ENCODE data around the gene KIAA1328. TPM values are rescaled to one million over a fixed set of nuclear protein-coding genes. Genes with fewer than 3 reads are reported as not detected.

KIAA1328 gene
- total and polyA plus RNA-seq, 2 donors (not counting 3 experiments of a cell fraction or from before 2014, with no cell fraction given), result 2.7 to 6.5 TPM

DNA sequence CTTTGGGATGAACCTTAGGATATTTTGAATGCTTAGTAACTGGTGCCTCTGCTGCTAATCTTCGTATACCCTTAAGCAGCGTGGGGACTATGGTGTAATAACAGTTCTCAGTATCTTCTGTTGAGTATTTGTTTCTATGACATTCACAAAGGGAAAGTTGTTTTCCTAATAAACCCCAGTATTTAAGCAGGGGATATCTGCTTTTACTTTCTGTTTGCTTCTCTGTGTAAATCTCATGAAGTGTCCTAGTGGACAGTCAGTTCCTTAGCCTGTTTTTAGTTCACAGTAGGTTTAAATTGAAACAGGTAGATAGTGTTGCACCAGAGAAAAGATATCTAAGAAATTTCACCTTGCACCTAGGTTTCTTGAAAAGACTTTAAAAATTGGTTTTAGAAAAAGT is 14.9 kb downstream of the KIAA1328 start:
- Histone ChIP-seq H3K4me3 (replicated peaks in 1 of 3; ENCODE audit: insufficient read depth in 1 of 3, low read depth in 1 of 3, low read length in 3 of 3) (no peak overlapping the region), H3K4me2 (ENCODE audit: insufficient read depth, low read length) (no peak overlapping the region)
- intact Hi-C loops (cut with micrococcal nuclease), result no loop called here

More for the DNA sequence above, 14.9 kb downstream of the KIAA1328 start:
- no peaks in the 10 kb centered on the region for H3K9me1 ChIP-seq (replicated peaks; ENCODE audit: control insufficient read depth, extremely low read depth, insufficient read depth, low read length)
- no peak overlapping the region for H3K27ac ChIP-seq (ENCODE audit: insufficient read depth, low read depth, low read length)
- ChIA-PET POLR2A (no interaction called here), CTCF (interaction anchor here (1.7 kb wide), 1 partner anchor 15 kb away, joined by 5 read pairs; the partner anchor contains the start of genes KIAA1328 and TPGS2)
- dilution Hi-C loops (cut with MboI; ENCODE audit: extremely low pct_ligation_motif_present, low sequenced_read_pairs), result no loop called here
- no peaks in the 10 kb centered on the region for H3K36me3 ChIP-seq (ENCODE audit: control insufficient read depth in 2 of 2, extremely low read depth in 1 of 2, insufficient read depth in 2 of 2, low read length in 2 of 2)
- FAIRE-seq, result no peak
- H3K79me2 ChIP-seq (ENCODE audit: control insufficient read depth, insufficient read depth, low read length), result no peaks in the 10 kb centered on the region
- no peaks in the 10 kb centered on the region for H3K27me3 ChIP-seq (ENCODE audit: control insufficient read depth in 2 of 2, insufficient read depth in 2 of 2, low read length in 2 of 2)
- DNase-seq (ENCODE audit: low read depth, low spot score), result no peak
- H2AFZ ChIP-seq (ENCODE audit: low read depth, low read length), result no peak overlapping the region
- H3K9ac ChIP-seq (replicated peaks; ENCODE audit: extremely low read depth, insufficient read depth, low read length), result no peak overlapping the region
- H4K20me1 ChIP-seq (replicated peaks; ENCODE audit: control insufficient read depth, extremely low read depth, insufficient read depth, low read length), result no peaks in the 10 kb centered on the region
- no peaks in the 10 kb centered on the region for H3K9me3 ChIP-seq (replicated peaks; ENCODE audit: control insufficient read depth, insufficient read depth, low read length)
- peaks cover 14% of the 10 kb centered on the region for H3K4me1 ChIP-seq (ENCODE audit: control insufficient read depth, extremely low read depth, insufficient read depth, low read length)
- no TSS peak for BruUV-seq (replicated peaks)
- TF ChIP-seq EZH2 (IDR thresholded peaks at IDR 0.05; ENCODE audit: borderline replicate concordance, low read depth, low read length, severe bottlenecking), result no peak
- no peak for TF ChIP-seq MYC (IDR thresholded peaks at IDR 0.05; ENCODE audit: low read depth, low read length)
- no peak for TF ChIP-seq FOS (IDR thresholded peaks at IDR 0.05; ENCODE audit: borderline replicate concordance, insufficient read depth, low read length)
- TF ChIP-seq GATA2 (IDR thresholded peaks at IDR 0.05; ENCODE audit: insufficient read depth, insufficient read length, low read depth, low read length), result no peak
- TF ChIP-seq POLR2AphosphoS5 (IDR thresholded peaks at IDR 0.05; ENCODE audit: insufficient read depth, low read depth, low read length), result no peak
- TF ChIP-seq, protein P1, sequence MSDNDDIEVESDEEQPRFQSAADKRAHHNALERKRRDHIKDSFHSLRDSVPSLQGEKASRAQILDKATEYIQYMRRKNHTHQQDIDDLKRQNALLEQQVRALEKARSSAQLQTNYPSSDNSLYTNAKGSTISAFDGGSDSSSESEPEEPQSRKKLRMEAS (IDR thresholded peaks at IDR 0.05; ENCODE audit: insufficient read depth, insufficient read length), result no peak
- no peak for TF ChIP-seq JUN (IDR thresholded peaks at IDR 0.05; ENCODE audit: borderline replicate concordance, insufficient read depth, insufficient read length, low read depth)
- no peak for TF ChIP-seq CTCF (IDR thresholded peaks at IDR 0.05; ENCODE audit: extremely low read depth in 1 of 2, insufficient read depth in 1 of 2, low read depth in 1 of 2, low read length in 2 of 2)
- TF ChIP-seq POLR2A (IDR thresholded peaks at IDR 0.05; ENCODE audit: low read depth, low read length), result no peak
